Brain microvascular endothelial cell (primary cell): ENCODE measurements around the gene ST8SIA6.
"Not testable (repeated sequence)": the region's sequence is repeated elsewhere in the genome, so short reads cannot be mapped to it uniquely, and the experiment has no call there.

Experiments
- DNase-seq: peaks from one replicate; pipeline ENCODE4 v3.0.0-alpha.2; 2020
- H3K27ac ChIP-seq: fragments of 250-450 bp; sonication (Bioruptor Pico); 2 replicates; pipeline ENCODE4 v1.5.1; 2020; ENCODE audit warnings: mild to moderate bottlenecking, moderate library complexity
- H3K27me3 ChIP-seq: fragments of 250-450 bp; sonication (Bioruptor Pico); replicated peaks from 2 replicates; pipeline ENCODE4 v1.5.1; 2020; ENCODE audit warnings: mild to moderate bottlenecking
- H3K36me3 ChIP-seq: fragments of 250-450 bp; sonication (Bioruptor Pico); replicated peaks from 2 replicates; pipeline ENCODE4 v1.5.1; 2020; ENCODE audit warnings: mild to moderate bottlenecking
- H3K4me3 ChIP-seq: 2 replicates; pipeline ENCODE4 v1.5.1; 2011; ENCODE audit warnings: low read depth, mild to moderate bottlenecking, control low read depth, low read length, moderate library complexity
- CTCF ChIP-seq: IDR thresholded peaks from 2 replicates; pipeline ENCODE4 v1.5.1; 2011; ENCODE audit warnings: low read depth, mild to moderate bottlenecking, moderate library complexity, low read length, control low read depth, inconsistent platforms; ENCODE audit errors: missing control alignments
- in situ Hi-C: cut with HindIII; loops from 2 replicates; pipeline ENCODE4 v1.10.0; 2017; ENCODE audit warnings: low sequenced_read_pairs, low pct_ligation_motif_present

Gene ST8SIA6

GRCh38 chr10:17450024-17450423 is 4.4 kb downstream of the ST8SIA6 start:
- TF ChIP-seq CTCF = no peak
- no peaks in the 10 kb centered on the region for H3K27me3 ChIP-seq
- H3K4me3 ChIP-seq = no peak overlapping the region
- no peaks in the 10 kb centered on the region for H3K36me3 ChIP-seq
- in situ Hi-C loops = no loop called here
- H3K27ac ChIP-seq = no peak overlapping the region
- DNase-seq = no peak

DNA sequence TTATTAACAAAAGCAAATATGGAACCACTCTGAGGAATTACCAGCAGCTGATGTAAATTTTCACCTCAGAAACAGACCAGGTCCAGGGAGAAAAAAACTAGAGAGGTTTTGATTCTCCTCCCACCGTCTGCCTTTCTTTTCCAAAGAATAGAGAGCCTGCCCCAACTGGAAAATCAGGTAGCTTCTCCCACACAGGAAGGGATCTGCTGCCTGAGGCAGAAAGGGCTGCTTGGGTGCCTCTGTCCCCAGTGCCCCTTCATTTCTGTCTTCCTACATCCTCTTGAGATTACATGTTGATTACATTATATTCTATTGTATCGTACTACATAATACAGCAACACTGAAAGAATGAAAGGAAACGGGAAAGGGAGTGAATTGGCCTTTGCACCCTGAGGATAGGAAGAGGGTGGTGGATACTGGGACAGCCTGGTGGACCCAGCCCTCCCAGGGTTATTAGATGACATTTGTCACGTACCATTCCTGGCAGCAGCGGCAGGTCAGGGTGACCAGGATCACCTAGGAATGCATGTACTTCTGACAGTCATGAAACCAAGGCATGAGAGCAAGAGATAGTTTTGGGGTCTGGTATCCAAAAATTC is 8.9 kb downstream of the ST8SIA6 start:
- Histone ChIP-seq H3K27me3 (no peaks in the 10 kb centered on the region), H3K36me3 (no peaks in the 10 kb centered on the region), H3K4me3 (no peak overlapping the region), H3K27ac (no peak overlapping the region)
- no peak for DNase-seq
- in situ Hi-C loops = no loop called here
- TF ChIP-seq CTCF = no peak

DNA sequence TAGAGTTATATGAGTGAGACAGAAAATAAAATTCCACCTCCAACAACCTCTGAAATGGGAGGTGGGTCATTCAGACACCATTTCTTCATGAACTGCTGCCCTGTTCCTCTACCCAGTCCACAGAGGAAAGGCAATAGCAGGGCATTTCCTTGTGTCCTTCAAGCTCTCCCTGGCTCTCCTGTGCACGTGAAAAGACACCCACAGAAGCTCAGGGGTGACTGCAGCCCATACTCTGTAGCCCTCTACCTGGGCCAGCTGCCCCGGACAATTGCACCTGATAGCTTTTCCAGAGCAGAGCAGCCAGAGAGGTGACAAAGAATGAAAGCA is 10.0 kb downstream of the ST8SIA6 start:
- H3K27ac ChIP-seq = no peak overlapping the region

GRCh38 chr10:17443707-17444387 is 10.5 kb downstream of the ST8SIA6 start:
- H3K27ac ChIP-seq = no peak overlapping the region
- no peaks in the 10 kb centered on the region for H3K36me3 ChIP-seq

More for the DNA sequence above, 10.0 kb downstream of the ST8SIA6 start:
- Histone ChIP-seq H3K36me3 (no peaks in the 10 kb centered on the region), H3K4me3 (no peak overlapping the region), H3K27me3 (no peaks in the 10 kb centered on the region)
- in situ Hi-C loops = no loop called here
- no peak for TF ChIP-seq CTCF
- no peak for DNase-seq

GRCh38 chr10:17438583-17438982 is 15.8 kb downstream of the ST8SIA6 start:
- no peak overlapping the region for H3K4me3 ChIP-seq

More at GRCh38 chr10:17443707-17444387, 10.5 kb downstream of the ST8SIA6 start:
- TF ChIP-seq CTCF = no peak
- DNase-seq = no peak
- in situ Hi-C loops = no loop called here
- Histone ChIP-seq H3K27me3 (no peaks in the 10 kb centered on the region), H3K4me3 (no peak overlapping the region)

GRCh38 chr10:17436578-17436977 is 17.8 kb downstream of the ST8SIA6 start:
- H3K4me3 ChIP-seq, H3K27ac ChIP-seq, H3K27me3 ChIP-seq, H3K36me3 ChIP-seq, DNase-seq, in situ Hi-C loops: not testable (repeated sequence)

More at GRCh38 chr10:17438583-17438982, 15.8 kb downstream of the ST8SIA6 start:
- no peak for TF ChIP-seq CTCF
- no peaks in the 10 kb centered on the region for H3K36me3 ChIP-seq
- H3K27me3 ChIP-seq = no peaks in the 10 kb centered on the region
- in situ Hi-C loops = no loop called here
- no peak for DNase-seq
- H3K27ac ChIP-seq = no peak overlapping the region
